Measurements from ENCODE around the gene FAM107B.
"Not testable (repeated sequence)": the region's sequence is repeated elsewhere in the genome, so short reads cannot be mapped to it uniquely, and the experiment has no call there.

The FAM107B gene

GRCh38 chr10:14688606-14689005 lies 86.1 kb downstream of the FAM107B start:
- DNase-seq = no peak

GRCh38 chr10:14688189-14688588 lies 86.5 kb downstream of the FAM107B start:
- not testable (repeated sequence) for DNase-seq

- no peak for DNase-seq
These were observed 87.4 kb downstream of the FAM107B start for GRCh38 chr10:14687340-14687739.

- no peak for DNase-seq
These were observed 88.3 kb downstream of the FAM107B start for GRCh38 chr10:14686356-14686755.

GRCh38 chr10:14684354-14684753 lies 90.3 kb downstream of the FAM107B start:
- no peak for DNase-seq

- DNase-seq = no peak
These were observed 91.4 kb downstream of the FAM107B start for GRCh38 chr10:14683256-14683655.

GRCh38 chr10:14681802-14682201 lies 92.9 kb downstream of the FAM107B start:
- DNase-seq = no peak

GRCh38 chr10:14681305-14681704 lies 93.4 kb downstream of the FAM107B start:
- no peak for DNase-seq

GRCh38 chr10:14678637-14679036 lies 96.1 kb downstream of the FAM107B start:
- no peak for DNase-seq

- DNase-seq = no peak
These were observed 98.0 kb downstream of the FAM107B start for GRCh38 chr10:14676732-14677131.

- DNase-seq = no peak
These were observed 100.2 kb downstream of the FAM107B start for GRCh38 chr10:14674376-14675050.

- DNase-seq = no peak
These were observed 101.4 kb downstream of the FAM107B start for GRCh38 chr10:14673189-14673861.

GRCh38 chr10:14671386-14671831 lies 103.3 kb downstream of the FAM107B start:
- no peak for DNase-seq

- DNase-seq = no peak
These were observed 104.0 kb downstream of the FAM107B start for GRCh38 chr10:14670551-14671240.

GRCh38 chr10:14669576-14669975 lies 105.1 kb downstream of the FAM107B start:
- DNase-seq = no peak

- no peak for DNase-seq
These were observed 106.9 kb downstream of the FAM107B start for GRCh38 chr10:14667781-14668180.

- no peak for DNase-seq
These were observed 107.4 kb downstream of the FAM107B start for GRCh38 chr10:14667280-14667679.

GRCh38 chr10:14665865-14666857 lies 108.5 kb downstream of the FAM107B start:
- DNase-seq = no peak

GRCh38 chr10:14665304-14665703 lies 109.4 kb downstream of the FAM107B start:
- no peak for DNase-seq

GRCh38 chr10:14664345-14664744 lies 110.4 kb downstream of the FAM107B start:
- DNase-seq = no peak

GRCh38 chr10:14661818-14662217 lies 112.9 kb downstream of the FAM107B start:
- no peak for DNase-seq

- no peak for DNase-seq
These were observed 113.9 kb downstream of the FAM107B start for GRCh38 chr10:14660831-14661230.

Measured in stimulated activated CD4-positive, alpha-beta T cell treated with anti-CD3 and anti-CD28 coated beads, Interleukin-4, amount 100 ng/mL, for 1 hour (primary cell).